ES-I3 (cell line): ENCODE data around the gene EEF1A2.
A peak's percentile ranks its signal among the peaks of the same experiment; 100 is the strongest.

Experiments
- H3K36me3 ChIP-seq: 2 replicates; pipeline ENCODE4 v1.6.1; 2013; ENCODE audit warnings: mild to moderate bottlenecking, low read length, control low read depth, moderate library complexity; ENCODE audit not compliant: insufficient read depth
- H3K4me1 ChIP-seq: 2 replicates; pipeline ENCODE4 v1.6.1; 2013; ENCODE audit warnings: mild to moderate bottlenecking, control low read depth, low read length; ENCODE audit not compliant: insufficient read depth
- H3K9ac ChIP-seq: 2 replicates; pipeline ENCODE4 v1.6.1; 2013; ENCODE audit warnings: low read depth, mild to moderate bottlenecking, low read length, moderate library complexity
- H3K9me3 ChIP-seq: 2 replicates; pipeline ENCODE4 v1.6.1; 2013; ENCODE audit warnings: mild to moderate bottlenecking, low read length, moderate library complexity; ENCODE audit not compliant: control insufficient read depth, insufficient read depth

EEF1A2 gene

GRCh38 chr20:63502671-63503172 is 3.8 kb upstream of the EEF1A2 start:
- Histone ChIP-seq H3K4me1 (no peaks in the 10 kb centered on the region), H3K36me3 (no peaks in the 10 kb centered on the region), H3K9me3 (no peaks in the 10 kb centered on the region), H3K9ac (no peak overlapping the region)

- no peaks in the 10 kb centered on the region for H3K9me3 ChIP-seq
- H3K9ac ChIP-seq = no peak overlapping the region
- no peaks in the 10 kb centered on the region for H3K4me1 ChIP-seq
- no peaks in the 10 kb centered on the region for H3K36me3 ChIP-seq
Observed at GRCh38 chr20:63501818-63502670, 3.2 kb upstream of the EEF1A2 start.

- no peaks in the 10 kb centered on the region for H3K4me1 ChIP-seq
- no peak overlapping the region for H3K9ac ChIP-seq
- H3K9me3 ChIP-seq = no peaks in the 10 kb centered on the region
- no peaks in the 10 kb centered on the region for H3K36me3 ChIP-seq
Observed at GRCh38 chr20:63500902-63501817, 2.3 kb upstream of the EEF1A2 start.

GRCh38 chr20:63500151-63500901 is 1.4 kb upstream of the EEF1A2 start:
- H3K9me3 ChIP-seq = no peaks in the 10 kb centered on the region
- H3K4me1 ChIP-seq = no peaks in the 10 kb centered on the region
- no peak overlapping the region for H3K9ac ChIP-seq
- no peaks in the 10 kb centered on the region for H3K36me3 ChIP-seq

- H3K9ac ChIP-seq = peak overlapping the region; percentile 33; the same call in 1 of the 2 replicates
- H3K36me3 ChIP-seq = no peaks in the 10 kb centered on the region
- H3K9me3 ChIP-seq = no peaks in the 10 kb centered on the region
- H3K4me1 ChIP-seq = no peaks in the 10 kb centered on the region
Observed at GRCh38 chr20:63499338-63499969, 571 bp upstream of the EEF1A2 start.

- Histone ChIP-seq H3K4me1 (no peaks in the 10 kb centered on the region), H3K9ac (peak overlapping the region; percentile 63), H3K36me3 (no peaks in the 10 kb centered on the region), H3K9me3 (no peaks in the 10 kb centered on the region)
Observed at GRCh38 chr20:63497946-63498935, 642 bp downstream of the EEF1A2 start.

GRCh38 chr20:63497138-63497945 is 1.5 kb downstream of the EEF1A2 start:
- no peaks in the 10 kb centered on the region for H3K36me3 ChIP-seq
- H3K4me1 ChIP-seq = no peaks in the 10 kb centered on the region
- H3K9ac ChIP-seq = no peak overlapping the region; the same call in 1 of the 2 replicates

GRCh38 chr20:63496596-63497120 is 2.2 kb downstream of the EEF1A2 start:
- Histone ChIP-seq H3K36me3 (no peaks in the 10 kb centered on the region), H3K9ac (peak overlapping the region; percentile 38; the same call in 1 of the 2 replicates), H3K4me1 (no peaks in the 10 kb centered on the region), H3K9me3 (no peaks in the 10 kb centered on the region)

More at GRCh38 chr20:63497138-63497945, 1.5 kb downstream of the EEF1A2 start:
- H3K9me3 ChIP-seq = no peaks in the 10 kb centered on the region

GRCh38 chr20:63495741-63496595 is 2.9 kb downstream of the EEF1A2 start:
- Histone ChIP-seq H3K36me3 (no peaks in the 10 kb centered on the region), H3K9ac (peak overlapping the region; percentile 38; the same call in 1 of the 2 replicates), H3K4me1 (no peaks in the 10 kb centered on the region), H3K9me3 (no peaks in the 10 kb centered on the region)

- no peaks in the 10 kb centered on the region for H3K9me3 ChIP-seq
- no peaks in the 10 kb centered on the region for H3K36me3 ChIP-seq
- no peak overlapping the region for H3K9ac ChIP-seq
- H3K4me1 ChIP-seq = no peaks in the 10 kb centered on the region
Observed at GRCh38 chr20:63495167-63495720, 3.6 kb downstream of the EEF1A2 start.
